ENCODE measurements around the gene ODAD4. TPM values are rescaled to one million over a fixed set of nuclear protein-coding genes. Genes with fewer than 3 reads are reported as not detected.

The ODAD4 gene
- total and polyA plus RNA-seq, 2 donors, result 1.4 to 2.0 TPM

GRCh38 chr17:41965694-41966462, 35.5 kb downstream of the ODAD4 start:
- DNase-seq (ENCODE audit: extremely low spot score), result no peak
- Histone ChIP-seq H3K27ac (ENCODE audit: low read depth) (peak overlapping the region; percentile 77), H3K4me1 (ENCODE audit: insufficient read depth) (no peaks in the 10 kb centered on the region), H3K36me3 (ENCODE audit: insufficient read depth) (no peaks in the 10 kb centered on the region), H3K4me3 (ENCODE audit: low read depth, low read length) (peak overlapping the region; percentile 90)
- 8% methylated on average over 18 of the region's 18 CpGs for WGBS

DNA sequence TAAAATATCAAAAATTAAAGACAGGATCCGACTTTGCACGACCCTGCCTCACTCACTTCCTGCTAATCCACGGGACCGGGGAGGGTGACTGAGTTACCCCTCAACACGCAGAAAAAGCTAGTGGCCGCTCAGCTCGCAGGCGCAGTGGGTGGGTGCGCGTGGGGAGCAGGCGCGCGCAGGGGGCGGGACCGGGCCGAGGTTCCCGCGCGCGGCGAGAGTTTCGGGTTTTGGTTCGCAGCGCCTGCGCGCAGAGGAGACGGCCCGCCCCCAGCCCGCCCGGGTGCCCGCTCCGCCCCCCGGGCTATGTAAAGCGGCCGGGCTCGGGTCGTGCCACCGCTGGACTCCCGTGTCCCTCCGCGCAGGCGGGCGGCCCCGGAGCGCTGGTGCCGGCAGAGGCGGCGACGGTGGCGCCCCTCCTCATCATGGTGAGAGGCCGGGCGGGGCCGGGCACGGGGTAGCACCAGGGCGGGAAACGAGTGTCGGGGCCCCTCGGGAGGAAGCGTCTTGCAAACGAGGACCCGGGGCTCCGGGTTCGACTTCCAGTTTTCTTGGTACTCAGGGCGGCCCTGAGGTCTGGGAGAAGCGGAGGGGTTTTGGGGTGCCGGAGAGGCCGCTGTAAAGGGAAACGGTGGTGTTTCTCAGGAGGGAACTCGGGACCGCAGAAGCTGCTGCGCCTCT, 36.2 kb downstream of the ODAD4 start, which contains the start of gene CNP:
Gene CNP, plus strand, starts transcription at position 333 of the 678 bp plus-strand sequence. Its CDS starts 90 bp downstream, at position 423.
- Histone ChIP-seq H3K4me1 (ENCODE audit: insufficient read depth) (no peaks in the 10 kb centered on the region), H3K36me3 (ENCODE audit: insufficient read depth) (no peaks in the 10 kb centered on the region), H3K27ac (ENCODE audit: low read depth) (peak within 1 kb of the TSS; percentile 77), H3K4me3 (ENCODE audit: low read depth, low read length) (peak within 1 kb of the TSS; percentile 90)
- peak; percentile 59 for DNase-seq (ENCODE audit: extremely low spot score)
- WGBS, result under 1% methylated on average over 71 of the region's 71 CpGs

DNA sequence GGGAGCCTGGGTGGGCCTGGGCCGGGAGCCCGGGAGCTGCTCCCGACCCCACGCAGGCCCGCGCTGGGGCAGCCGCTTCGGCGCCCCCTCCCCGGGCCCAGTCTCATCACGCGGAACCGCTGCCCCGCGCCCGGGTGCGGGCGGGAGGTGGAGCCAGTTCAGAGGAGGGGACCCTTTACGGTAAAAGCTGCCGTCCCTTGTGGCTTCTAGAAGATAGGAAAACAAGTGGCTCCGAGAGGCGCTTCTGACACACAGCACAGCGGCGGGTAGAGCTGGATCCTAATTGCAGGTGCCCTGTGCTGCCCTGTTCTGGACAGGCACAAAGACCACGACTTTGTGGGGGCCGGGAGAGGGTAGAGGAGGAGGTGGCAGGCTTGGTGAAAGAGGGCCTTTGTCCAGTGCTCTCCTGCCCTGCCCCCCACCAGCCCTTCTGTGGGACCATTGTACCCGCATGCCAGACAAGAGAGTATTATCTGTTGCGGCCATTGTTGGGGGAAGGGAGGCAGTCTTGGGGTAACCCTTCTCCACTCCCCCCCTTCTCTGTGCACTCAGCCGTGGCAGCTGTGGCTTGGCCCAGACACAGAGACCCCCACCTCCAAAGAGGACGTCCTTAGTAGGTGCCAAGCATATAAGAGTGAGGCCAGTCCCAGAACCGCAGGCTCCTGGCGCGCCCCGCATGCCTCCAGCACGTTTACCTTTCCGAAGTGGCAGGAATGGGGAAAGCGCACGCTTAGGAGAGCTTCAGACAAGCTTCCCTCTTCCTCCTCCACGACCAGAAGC, 36.9 kb downstream of the ODAD4 start:
- Histone ChIP-seq H3K4me1 (ENCODE audit: insufficient read depth) (no peaks in the 10 kb centered on the region), H3K4me3 (ENCODE audit: low read depth, low read length) (peak overlapping the region; percentile 90), H3K27ac (ENCODE audit: low read depth) (peak overlapping the region; percentile 76), H3K36me3 (ENCODE audit: insufficient read depth) (no peaks in the 10 kb centered on the region)
- WGBS, result 18% methylated on average over 39 of the region's 39 CpGs
- DNase-seq (ENCODE audit: extremely low spot score), result no peak

DNA sequence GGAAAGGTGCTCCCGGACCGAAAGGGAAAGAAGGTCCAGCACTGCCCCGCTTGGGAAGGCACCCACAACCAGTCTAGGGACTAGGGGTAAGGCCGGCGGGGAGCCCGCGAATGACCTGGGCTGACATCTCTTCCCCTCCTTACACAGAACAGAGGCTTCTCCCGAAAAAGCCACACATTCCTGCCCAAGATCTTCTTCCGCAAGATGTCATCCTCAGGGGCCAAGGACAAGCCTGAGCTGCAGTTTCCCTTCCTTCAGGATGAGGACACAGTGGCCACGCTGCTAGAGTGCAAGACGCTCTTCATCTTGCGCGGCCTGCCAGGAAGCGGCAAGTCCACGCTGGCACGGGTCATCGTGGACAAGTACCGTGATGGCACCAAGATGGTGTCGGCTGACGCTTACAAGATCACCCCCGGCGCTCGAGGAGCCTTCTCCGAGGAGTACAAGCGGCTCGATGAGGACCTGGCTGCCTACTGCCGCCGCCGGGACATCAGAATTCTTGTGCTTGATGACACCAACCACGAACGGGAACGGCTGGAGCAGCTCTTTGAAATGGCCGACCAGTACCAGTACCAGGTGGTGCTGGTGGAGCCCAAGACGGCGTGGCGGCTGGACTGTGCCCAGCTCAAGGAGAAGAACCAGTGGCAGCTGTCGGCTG, 37.6 kb downstream of the ODAD4 start:
- H3K27ac ChIP-seq (ENCODE audit: low read depth), result no peak overlapping the region
- DNase-seq (ENCODE audit: extremely low spot score), result no peak
- 88% methylated on average over 37 of the region's 37 CpGs for WGBS
- H3K4me3 ChIP-seq (ENCODE audit: low read depth, low read length), result peak overlapping the region; percentile 90
- no peaks in the 10 kb centered on the region for H3K4me1 ChIP-seq (ENCODE audit: insufficient read depth)
- H3K36me3 ChIP-seq (ENCODE audit: insufficient read depth), result no peaks in the 10 kb centered on the region

DNA sequence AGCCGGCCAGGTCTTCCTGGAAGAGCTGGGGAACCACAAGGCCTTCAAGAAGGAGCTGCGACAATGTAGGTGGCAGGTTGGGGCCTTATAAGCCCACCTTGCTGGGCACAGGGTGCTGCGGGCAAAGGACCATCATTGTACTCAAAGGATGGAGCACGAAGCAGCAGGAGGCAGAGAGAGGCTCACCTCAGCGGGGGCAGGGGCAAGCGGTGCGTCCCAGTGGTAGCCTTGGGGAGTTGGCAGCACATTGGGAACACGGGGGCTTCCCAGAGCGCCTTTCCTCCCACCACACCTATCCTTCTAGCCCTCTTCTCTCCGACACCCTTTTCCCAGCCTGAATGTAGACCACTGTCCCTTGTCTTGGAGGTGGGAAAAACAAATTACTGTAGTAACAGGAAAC, 38.3 kb downstream of the ODAD4 start:
- 89% methylated on average over 10 of the region's 10 CpGs for WGBS
- Histone ChIP-seq H3K36me3 (ENCODE audit: insufficient read depth) (no peaks in the 10 kb centered on the region), H3K27ac (ENCODE audit: low read depth) (no peak overlapping the region), H3K4me1 (ENCODE audit: insufficient read depth) (no peaks in the 10 kb centered on the region), H3K4me3 (ENCODE audit: low read depth, low read length) (no peak overlapping the region)
- no peak for DNase-seq (ENCODE audit: extremely low spot score)

- no peak overlapping the region for H3K4me3 ChIP-seq (ENCODE audit: low read depth, low read length)
- peaks cover 3% of the 10 kb centered on the region for H3K36me3 ChIP-seq (ENCODE audit: insufficient read depth)
Measured at GRCh38 chr17:41970901-41971331, 40.5 kb downstream of the ODAD4 start.

GRCh38 chr17:41971721-41972523, 41.5 kb downstream of the ODAD4 start:
- Histone ChIP-seq H3K4me1 (ENCODE audit: insufficient read depth) (no peaks in the 10 kb centered on the region), H3K27ac (ENCODE audit: low read depth) (no peak overlapping the region), H3K36me3 (ENCODE audit: insufficient read depth) (peaks cover 3% of the 10 kb centered on the region), H3K4me3 (ENCODE audit: low read depth, low read length) (no peak overlapping the region)
- 85% methylated on average over 18 of the region's 18 CpGs for WGBS
- no peak for DNase-seq (ENCODE audit: extremely low spot score)

More at GRCh38 chr17:41970901-41971331, 40.5 kb downstream of the ODAD4 start:
- Histone ChIP-seq H3K27ac (ENCODE audit: low read depth) (no peak overlapping the region), H3K4me1 (ENCODE audit: insufficient read depth) (no peaks in the 10 kb centered on the region)
- no peak for DNase-seq (ENCODE audit: extremely low spot score)
- WGBS, result 82% methylated on average over 5 of the region's 5 CpGs

DNA sequence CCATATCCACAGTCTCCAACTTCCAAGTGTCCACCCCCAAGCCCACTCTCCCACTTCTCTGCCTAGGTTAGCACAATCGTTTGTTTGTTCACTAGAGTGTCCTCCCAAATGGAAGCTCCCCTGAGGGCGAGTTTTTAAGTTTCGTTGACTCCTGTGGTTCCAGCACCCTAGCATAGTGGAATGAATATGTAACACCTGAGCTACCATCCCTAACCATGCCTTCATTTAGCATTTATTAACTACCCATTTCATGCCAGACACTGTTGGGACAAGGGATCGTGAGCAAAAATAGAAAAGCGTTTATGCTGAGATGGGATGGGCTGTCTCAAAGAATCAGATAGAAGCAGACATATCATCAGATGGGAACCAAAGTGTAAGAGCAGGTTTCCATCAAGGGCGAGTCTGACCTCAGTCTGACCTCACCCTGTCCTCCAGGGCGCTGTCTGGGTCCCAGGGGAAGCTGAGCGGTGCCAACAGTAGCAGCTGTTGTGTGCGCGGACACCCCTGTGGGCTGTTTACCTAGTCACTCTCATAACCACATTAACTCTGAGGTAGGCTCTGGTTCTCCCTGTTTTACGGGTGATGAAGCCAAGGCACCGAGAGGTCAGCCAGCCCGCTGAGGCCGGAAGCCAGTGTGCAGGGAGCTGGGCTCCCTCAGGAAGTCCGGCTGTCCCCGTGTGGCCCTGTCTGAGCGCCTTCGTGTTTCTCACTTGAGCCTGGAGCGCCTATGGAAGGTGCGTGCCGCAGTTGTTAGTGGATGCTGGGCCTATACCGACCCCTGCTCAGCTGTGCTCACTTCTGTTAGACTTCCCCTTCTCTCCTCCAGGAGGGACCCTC, 42.4 kb downstream of the ODAD4 start:
- Histone ChIP-seq H3K36me3 (ENCODE audit: insufficient read depth) (peaks cover 3% of the 10 kb centered on the region), H3K27ac (ENCODE audit: low read depth) (no peak overlapping the region), H3K4me3 (ENCODE audit: low read depth, low read length) (no peak overlapping the region), H3K4me1 (ENCODE audit: insufficient read depth) (no peaks in the 10 kb centered on the region)
- no peak for DNase-seq (ENCODE audit: extremely low spot score)
- WGBS, result 70% methylated on average over 22 of the region's 22 CpGs

DNA sequence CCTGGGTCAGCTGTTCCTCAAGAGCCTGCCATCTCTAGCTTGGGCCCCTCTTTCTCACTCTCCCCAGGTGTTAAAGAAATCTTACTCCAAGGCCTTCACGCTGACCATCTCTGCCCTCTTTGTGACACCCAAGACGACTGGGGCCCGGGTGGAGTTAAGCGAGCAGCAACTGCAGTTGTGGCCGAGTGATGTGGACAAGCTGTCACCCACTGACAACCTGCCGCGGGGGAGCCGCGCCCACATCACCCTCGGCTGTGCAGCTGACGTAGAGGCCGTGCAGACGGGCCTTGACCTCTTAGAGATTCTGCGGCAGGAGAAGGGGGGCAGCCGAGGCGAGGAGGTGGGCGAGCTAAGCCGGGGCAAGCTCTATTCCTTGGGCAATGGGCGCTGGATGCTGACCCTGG, 43.0 kb downstream of the ODAD4 start:
- Histone ChIP-seq H3K27ac (ENCODE audit: low read depth) (no peak overlapping the region), H3K4me3 (ENCODE audit: low read depth, low read length) (no peak overlapping the region), H3K36me3 (ENCODE audit: insufficient read depth) (peaks cover 3% of the 10 kb centered on the region), H3K4me1 (ENCODE audit: insufficient read depth) (no peaks in the 10 kb centered on the region)
- 63% methylated on average over 19 of the region's 19 CpGs for WGBS
- DNase-seq (ENCODE audit: extremely low spot score), result no peak

DNA sequence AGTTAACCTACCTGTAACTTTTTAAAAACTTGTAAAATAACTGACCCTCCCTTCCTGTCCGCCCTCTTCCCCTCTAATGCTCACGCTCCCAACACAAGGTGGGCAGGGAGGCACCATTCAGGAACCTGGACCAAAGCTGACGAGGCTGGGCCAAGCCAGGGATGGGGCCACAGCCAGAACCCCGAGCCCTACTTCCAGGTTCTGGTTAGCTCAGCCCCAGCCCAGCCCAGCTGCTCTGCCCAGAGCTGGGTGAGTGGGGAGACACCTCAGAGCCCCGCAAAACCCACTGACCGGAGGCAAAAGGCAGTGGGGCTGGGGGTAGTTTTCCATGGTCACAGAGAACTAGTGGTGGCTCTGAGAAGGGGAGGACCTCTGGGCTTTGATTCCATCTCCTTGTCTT, 43.6 kb downstream of the ODAD4 start:
- Histone ChIP-seq H3K27ac (ENCODE audit: low read depth) (no peak overlapping the region), H3K4me1 (ENCODE audit: insufficient read depth) (no peaks in the 10 kb centered on the region), H3K36me3 (ENCODE audit: insufficient read depth) (peaks cover 3% of the 10 kb centered on the region), H3K4me3 (ENCODE audit: low read depth, low read length) (no peak overlapping the region)
- WGBS, result 83% methylated on average over 6 of the region's 6 CpGs
- no peak for DNase-seq (ENCODE audit: extremely low spot score)

DNA sequence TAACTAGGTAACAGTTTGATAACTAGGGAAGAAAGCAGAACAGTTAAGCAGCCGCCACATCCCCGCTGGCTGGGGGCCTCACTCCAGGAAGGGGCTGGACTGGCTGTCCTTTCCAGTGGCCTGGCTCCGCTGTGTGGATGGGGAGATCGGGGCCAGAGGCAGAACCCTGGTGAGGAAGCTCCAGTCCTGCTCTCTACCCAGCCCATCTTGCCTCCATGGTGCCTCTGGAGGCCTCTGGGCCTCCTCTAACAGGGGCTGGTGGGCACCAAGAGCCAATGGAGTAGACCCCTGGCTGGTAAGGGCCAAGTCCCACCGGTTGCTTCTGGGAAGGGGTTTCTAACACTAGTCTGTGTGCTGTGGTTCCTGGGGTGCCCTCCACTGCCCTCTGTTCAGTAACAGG, 44.2 kb downstream of the ODAD4 start:
- Histone ChIP-seq H3K4me1 (ENCODE audit: insufficient read depth) (no peaks in the 10 kb centered on the region), H3K4me3 (ENCODE audit: low read depth, low read length) (no peak overlapping the region), H3K27ac (ENCODE audit: low read depth) (no peak overlapping the region), H3K36me3 (ENCODE audit: insufficient read depth) (peaks cover 3% of the 10 kb centered on the region)
- 85% methylated on average over 5 of the region's 5 CpGs for WGBS
- DNase-seq (ENCODE audit: extremely low spot score), result no peak
